Right cardiac atrium (tissue), 5 donors: ENCODE data around the gene MND1. TPM values are rescaled to one million over a fixed set of nuclear protein-coding genes. Genes with fewer than 3 reads are reported as not detected.
"Not testable (repeated sequence)": the region's sequence is repeated elsewhere in the genome, so short reads cannot be mapped to it uniquely, and the experiment has no call there.

Experiments used
- ATAC-seq, 2 donors: fragments of 200-7000 bp; cut with Tn5 transposase; one replicate each; pipeline versions ENCODE4 v1.8.0 to v1.9.1; 2020; ENCODE audit warnings: moderate library complexity in 2 of 2, mild to moderate bottlenecking in 1 of 2
- DNase-seq, 3 donors: peaks; one replicate each; pipeline ENCODE4 v3.0.0-alpha.2; 2020
- H3K27ac ChIP-seq: one replicate; pipeline ENCODE4 v1.5.1; 2013; ENCODE audit warnings: mild to moderate bottlenecking, low read length, control low read depth, moderate library complexity
- H3K27me3 ChIP-seq: one replicate; pipeline ENCODE4 v1.6.1; 2013; ENCODE audit not compliant: control insufficient read depth, insufficient read depth
- H3K4me1 ChIP-seq: one replicate; pipeline ENCODE4 v1.6.1; 2013; ENCODE audit warnings: low read length; ENCODE audit not compliant: control insufficient read depth, insufficient read depth
- H3K4me3 ChIP-seq: one replicate; pipeline ENCODE4 v1.5.1; 2013; ENCODE audit warnings: low read length, control low read depth
- H3K9me3 ChIP-seq: one replicate; pipeline ENCODE4 v1.6.1; 2013; ENCODE audit warnings: low read length; ENCODE audit not compliant: control insufficient read depth
- WGBS: extraction: QIAGEN DNeasy Blood & Tissue Kit; methylation state at CpG from one replicate; pipeline ENCODE4 v1.1.7; 2013; 5-methylcytosine and 5-hydroxymethylcytosine counted together
- intact Hi-C, 4 donors: fragments of 100-400 bp; cut with DNase I; formaldehyde crosslinking; loops; one replicate each; pipeline versions ENCODE4 v1.11.0 to v1.14.0; 2022 to 2023
- polyA plus RNA-seq: library from polyadenylated mRNA; stranded (reverse); fragments of 200-250 nt; gene quantifications from one replicate; pipeline ENCODE4 v1.2.3, GENCODE V29; 2013
- total RNA-seq, 4 donors: library from RNA; stranded (reverse); fragmentation: NEBNext Ultra II Directional; extraction: Animal tissue kit (Norgen Biotek cat#: 25700); gene quantifications; one replicate each; pipeline ENCODE4 v1.2.1, GENCODE V29; 2021
- donor health status: healthy with polysubstance abuse.
- donor health status: DM: no; HTN: yes; CAD: no.
- donor health status: DM: no; HTN: no; CAD: no.
- donor health status: DM: no; HTN: yes; CAD: no; lungs with severe emphysema.
- donor health status: DM: yes; HTN: yes; CAD: no.

Gene MND1
- total and polyA plus RNA-seq, 5 donors: 0.20 to 0.54 (median 0.41) TPM; not detected in 2

DNA sequence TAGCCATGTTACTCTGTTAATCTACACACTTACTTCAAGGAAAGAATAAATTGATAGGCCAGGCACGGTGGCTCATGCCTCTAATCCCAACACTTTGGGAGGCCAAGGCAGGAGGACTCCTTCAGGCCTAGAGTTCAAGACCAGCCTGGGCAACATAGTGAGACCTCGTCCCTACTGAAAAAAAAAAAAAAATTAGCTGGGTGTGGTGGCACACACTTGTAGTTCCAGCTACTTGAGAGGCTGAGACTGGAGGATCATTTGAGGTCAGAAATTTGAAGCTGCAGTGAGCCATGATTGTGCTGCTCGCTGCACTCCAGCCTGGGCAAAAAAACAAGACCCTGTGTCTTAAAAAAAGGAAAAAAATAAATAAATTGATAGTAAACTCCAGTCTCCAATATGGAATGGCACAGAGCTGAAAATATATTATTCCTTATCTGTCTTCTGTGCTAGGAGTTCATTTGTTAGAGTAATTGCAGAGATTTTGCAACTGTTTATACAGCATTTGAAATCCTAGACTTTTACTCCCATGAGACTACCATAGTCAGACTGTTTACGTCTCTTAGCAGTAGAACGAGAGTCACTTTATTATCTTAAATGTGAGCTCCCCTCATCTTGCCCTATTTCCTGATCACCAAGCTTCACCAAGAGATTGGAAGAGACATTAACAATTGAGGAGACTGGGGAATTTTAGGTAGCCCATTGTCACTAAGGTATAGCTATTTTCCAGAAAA, 102.9 kb downstream of the MND1 start:
- 71% methylated on average over 5 of the region's 5 CpGs for WGBS
- intact Hi-C loops: no loop called here
- ATAC-seq (peak; percentile 58 to 60), DNase-seq (no peak)
- Histone ChIP-seq H3K4me1 (no peaks in the 10 kb centered on the region), H3K27me3 (no peaks in the 10 kb centered on the region), H3K9me3 (no peaks in the 10 kb centered on the region), H3K27ac (no peak overlapping the region), H3K4me3 (no peak overlapping the region)

DNA sequence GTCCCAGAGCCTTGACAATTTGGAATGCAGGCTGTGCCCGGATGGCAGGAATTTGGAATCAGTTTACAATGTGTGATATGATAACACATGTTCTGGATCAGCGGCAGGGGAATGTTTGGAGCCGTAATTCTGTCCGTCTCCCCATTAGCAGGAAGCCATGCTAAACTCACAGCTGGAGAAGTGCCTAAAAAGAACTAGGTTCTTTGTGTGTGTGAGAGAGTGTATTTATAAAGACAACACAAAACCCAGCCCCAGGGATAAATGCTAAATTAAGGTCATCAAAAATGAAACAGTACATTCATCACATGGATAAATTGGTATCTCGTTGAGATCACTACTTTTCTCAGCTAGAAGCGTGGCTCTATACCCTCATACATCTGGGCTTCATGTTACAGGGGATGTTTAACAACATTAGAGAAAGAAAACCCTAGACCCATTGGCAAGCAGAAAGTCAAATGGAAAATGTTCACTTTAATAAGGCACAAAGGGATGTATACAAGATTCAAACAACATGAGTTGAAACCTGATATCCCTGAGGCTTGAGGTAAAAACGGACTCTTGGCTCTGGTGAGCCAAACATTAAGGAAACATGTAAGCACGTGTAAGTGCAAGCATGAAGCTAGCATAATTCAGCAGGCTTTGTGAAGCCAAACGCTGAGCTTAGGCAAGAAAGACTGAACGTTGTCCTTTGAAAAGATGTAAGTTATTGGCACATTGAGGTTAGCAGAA, 103.7 kb downstream of the MND1 start:
- ATAC-seq: no peak
- Histone ChIP-seq H3K4me1 (no peaks in the 10 kb centered on the region), H3K27me3 (no peaks in the 10 kb centered on the region), H3K9me3 (no peaks in the 10 kb centered on the region), H3K27ac (peak overlapping the region; percentile 32), H3K4me3 (peak overlapping the region; percentile 25)
- 29% methylated on average over 10 of the region's 10 CpGs for WGBS
- intact Hi-C loops: no loop called here
- DNase-seq: no peak

DNA sequence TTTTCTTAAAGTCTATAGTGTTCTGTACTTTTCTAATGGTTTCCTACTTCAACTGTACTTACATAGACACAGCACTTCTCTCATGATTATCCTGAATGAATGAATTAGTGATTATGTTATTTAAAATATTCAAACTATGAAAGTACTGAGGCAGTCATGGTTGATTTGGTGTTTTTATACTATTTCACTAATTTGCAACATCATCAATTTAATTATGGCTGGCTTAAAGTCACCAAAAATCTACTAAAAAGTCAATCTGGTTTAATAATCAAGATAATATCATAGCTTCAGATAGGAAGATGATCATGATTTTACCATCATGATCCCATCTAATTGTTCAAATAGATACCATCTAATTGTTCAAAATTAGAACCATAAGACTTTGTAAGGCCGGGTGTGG, 104.8 kb downstream of the MND1 start:
- H3K9me3 ChIP-seq: no peaks in the 10 kb centered on the region
- DNase-seq (no peak), ATAC-seq (no peak)
- 97% methylated on average over 1 of the region's 1 CpG for WGBS
- H3K27me3 ChIP-seq: no peaks in the 10 kb centered on the region
- no peak overlapping the region for H3K27ac ChIP-seq
- H3K4me3 ChIP-seq: no peak overlapping the region
- no peaks in the 10 kb centered on the region for H3K4me1 ChIP-seq
- intact Hi-C loops: no loop called here

DNA sequence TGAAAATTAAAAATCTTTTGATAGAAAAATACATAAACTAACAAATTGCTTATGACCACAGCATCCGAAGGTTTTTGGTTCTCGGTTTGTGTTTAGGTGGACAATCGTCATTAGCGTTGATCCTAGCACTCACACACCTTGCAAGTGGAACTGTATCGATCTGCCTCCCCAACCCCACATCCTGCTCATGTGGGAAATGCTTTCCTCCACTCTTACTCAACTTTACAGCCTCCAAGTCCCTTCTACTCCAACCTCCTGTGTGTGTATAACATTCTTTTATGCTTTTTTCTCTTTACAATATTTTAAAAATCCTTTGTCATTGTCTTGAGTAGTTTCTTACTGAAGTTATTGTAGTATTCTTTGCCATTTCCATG, 106.0 kb downstream of the MND1 start:
- DNase-seq (no peak), ATAC-seq (no peak)
- no peaks in the 10 kb centered on the region for H3K9me3 ChIP-seq
- H3K4me3 ChIP-seq: no peak overlapping the region
- WGBS: 78% methylated on average over 5 of the region's 5 CpGs
- no peaks in the 10 kb centered on the region for H3K27me3 ChIP-seq
- H3K27ac ChIP-seq: no peak overlapping the region
- no peaks in the 10 kb centered on the region for H3K4me1 ChIP-seq
- intact Hi-C loops: loop anchor here in 1 of 4 donors (10.0 kb wide), 1 partner anchor 106 kb away; the partner anchor contains the start of gene MND1

DNA sequence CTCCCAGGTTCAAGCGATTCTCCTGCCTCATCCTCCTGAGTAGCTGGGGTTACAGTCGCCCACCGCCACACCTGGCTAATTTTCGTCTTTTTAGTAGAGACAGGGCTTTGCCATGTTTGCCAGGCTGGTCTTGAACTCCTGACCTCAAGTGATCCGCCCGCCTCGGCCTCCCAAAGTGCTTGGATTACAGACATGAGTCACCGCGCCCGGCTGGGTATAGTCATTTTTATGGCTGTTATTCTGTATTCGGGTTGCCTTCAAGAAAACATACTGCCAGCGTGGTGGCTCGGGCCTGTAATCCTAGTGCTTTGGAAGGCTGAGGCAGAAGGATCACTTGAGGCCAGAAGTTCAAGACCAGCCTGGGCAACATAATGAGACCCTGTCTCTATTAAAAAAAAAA, 106.7 kb downstream of the MND1 start:
- not testable (repeated sequence) for DNase-seq, H3K4me3 ChIP-seq, H3K27me3 ChIP-seq, H3K4me1 ChIP-seq, H3K9me3 ChIP-seq, H3K27ac ChIP-seq, ATAC-seq
- 98% methylated on average over 13 of the region's 13 CpGs for WGBS
- intact Hi-C loops: loop anchor here in 1 of 4 donors (10.0 kb wide), 1 partner anchor 106 kb away; the partner anchor contains the start of gene MND1

DNA sequence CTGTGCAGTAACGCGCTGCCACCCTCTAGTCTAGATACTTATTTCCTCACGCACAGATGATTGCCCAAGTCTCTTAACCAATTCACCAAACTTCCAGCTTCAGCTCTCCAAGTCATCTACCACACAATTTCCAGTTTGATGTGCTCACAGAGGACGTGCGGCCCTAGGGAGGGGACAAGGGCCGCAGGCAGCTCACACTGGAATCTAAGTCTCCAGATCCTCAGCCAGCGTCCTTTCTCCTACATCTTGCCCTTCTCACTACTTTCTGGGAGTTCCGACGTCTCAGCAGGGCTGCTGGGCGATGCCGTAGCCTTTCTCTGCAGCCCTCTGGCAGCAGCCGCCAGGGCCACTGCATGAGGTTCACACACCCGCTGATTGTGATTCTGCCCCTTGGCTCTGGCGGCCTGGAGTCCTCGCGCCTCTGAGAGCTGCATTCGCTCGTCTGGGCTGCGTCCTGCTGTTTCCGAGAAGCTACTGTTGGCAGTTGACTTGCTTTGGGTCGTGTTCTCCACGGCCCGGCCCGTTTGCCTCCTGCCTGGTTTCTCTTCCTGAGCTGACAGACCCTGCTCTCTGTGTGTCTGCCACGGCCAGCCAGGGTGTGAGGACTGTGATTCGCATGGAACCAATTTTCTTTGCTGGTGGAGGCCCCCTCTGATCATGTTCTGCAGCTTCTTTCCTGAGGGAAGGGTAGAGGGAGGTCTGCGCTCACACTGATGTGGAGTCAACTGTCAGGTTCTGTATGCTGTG, 107.6 kb downstream of the MND1 start:
- intact Hi-C loops: loop anchor here in 1 of 4 donors (10.0 kb wide), 1 partner anchor 107 kb away; the partner anchor contains the start of gene MND1
- Histone ChIP-seq H3K27me3 (no peaks in the 10 kb centered on the region), H3K4me1 (no peaks in the 10 kb centered on the region), H3K9me3 (no peaks in the 10 kb centered on the region), H3K27ac (no peak overlapping the region), H3K4me3 (no peak overlapping the region)
- ATAC-seq (peak; percentile 74 to 75), DNase-seq (peak; percentile 46 to 85 (median 79))
- WGBS: 75% methylated on average over 27 of the region's 27 CpGs

DNA sequence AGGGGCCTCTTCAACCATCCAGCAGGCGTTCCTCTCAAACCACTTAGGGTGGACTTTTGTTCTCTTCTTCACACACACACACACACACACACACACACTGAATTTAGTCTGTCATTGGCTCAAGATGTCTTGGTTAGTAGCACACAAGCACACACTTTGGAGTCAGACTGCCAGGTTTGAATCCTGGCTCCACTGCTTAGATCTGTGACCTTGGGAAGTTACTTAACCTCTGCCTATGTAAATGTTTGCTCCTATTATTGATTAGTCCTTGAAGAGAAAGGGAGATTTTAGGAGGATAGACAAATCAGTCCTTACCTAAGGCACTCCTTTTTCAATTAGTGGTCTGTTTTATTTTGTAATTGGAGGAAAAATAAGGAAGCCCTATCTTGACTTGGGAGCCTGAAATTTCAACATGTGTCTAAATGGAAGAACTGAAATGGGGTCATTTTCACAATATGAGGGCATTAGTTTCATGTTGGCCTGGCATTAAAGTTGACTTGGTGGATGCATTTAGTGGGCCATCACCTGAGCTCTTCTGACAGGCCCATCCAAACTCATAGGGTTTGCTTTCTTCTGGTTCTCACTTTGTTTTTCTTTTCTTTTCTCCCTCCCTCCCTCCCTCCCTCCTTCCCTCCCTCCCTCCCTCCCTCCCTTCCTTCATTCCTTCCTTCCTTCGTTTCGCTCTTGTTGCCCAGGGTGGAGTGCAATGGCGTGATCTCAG, 108.3 kb downstream of the MND1 start:
- ATAC-seq (no peak), DNase-seq (no peak)
- no peak overlapping the region for H3K27ac ChIP-seq
- no peaks in the 10 kb centered on the region for H3K9me3 ChIP-seq
- no peaks in the 10 kb centered on the region for H3K4me1 ChIP-seq
- WGBS: 80% methylated on average over 4 of the region's 4 CpGs
- intact Hi-C loops: loop anchor here in 1 of 4 donors (10.0 kb wide), 1 partner anchor 108 kb away; the partner anchor contains the start of gene MND1
- H3K4me3 ChIP-seq: no peak overlapping the region
- no peaks in the 10 kb centered on the region for H3K27me3 ChIP-seq

DNA sequence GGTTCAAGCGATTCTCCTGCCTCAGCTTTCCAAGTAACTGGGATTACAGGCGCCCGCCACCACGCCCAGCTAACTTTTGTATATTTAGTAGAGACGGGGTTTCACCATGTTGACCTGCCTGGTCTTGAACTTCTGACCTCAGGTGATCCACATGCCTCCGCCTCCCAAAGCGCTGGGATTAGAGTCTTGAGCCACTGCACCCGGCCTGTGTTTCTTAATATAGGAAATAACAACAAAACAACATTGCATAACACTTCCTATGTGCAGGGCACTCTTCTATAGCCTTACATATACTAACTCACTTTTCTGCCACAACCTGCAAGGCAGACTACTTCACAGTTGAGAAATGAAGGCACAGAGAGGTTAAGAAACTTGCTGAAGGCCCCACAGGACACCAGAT, 108.9 kb downstream of the MND1 start:
- Histone ChIP-seq H3K4me1 (no peaks in the 10 kb centered on the region), H3K27me3 (no peaks in the 10 kb centered on the region), H3K27ac (no peak overlapping the region), H3K9me3 (no peaks in the 10 kb centered on the region), H3K4me3 (no peak overlapping the region)
- DNase-seq: no peak
- intact Hi-C loops: loop anchor here in 1 of 4 donors (10.0 kb wide), 1 partner anchor 109 kb away; the partner anchor contains the start of gene MND1
- WGBS: 95% methylated on average over 8 of the region's 8 CpGs
- ATAC-seq: no peak

DNA sequence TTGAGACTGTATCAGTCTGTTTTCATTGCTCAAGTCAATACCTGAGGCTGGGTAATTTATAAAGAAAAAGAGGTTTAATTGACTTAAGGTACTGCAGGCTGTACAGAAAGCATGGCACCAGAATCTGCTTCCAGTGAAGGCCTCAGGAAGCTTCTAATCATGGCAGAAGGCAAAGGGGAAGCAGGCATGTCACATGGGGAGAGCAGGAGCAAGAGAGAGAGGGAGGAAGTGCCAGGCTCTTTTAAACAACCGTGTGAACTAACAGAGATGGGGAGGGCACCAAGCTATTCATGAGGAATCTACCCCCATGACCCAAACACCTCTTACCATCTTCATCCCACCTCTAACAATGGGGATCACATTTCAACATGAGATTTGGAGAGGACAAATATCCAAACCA, 114.5 kb downstream of the MND1 start:
- no peaks in the 10 kb centered on the region for H3K27me3 ChIP-seq
- intact Hi-C loops: loop anchor here in 1 of 4 donors (10.0 kb wide), 1 partner anchor 114 kb away; the partner anchor contains the start of gene MND1

DNA sequence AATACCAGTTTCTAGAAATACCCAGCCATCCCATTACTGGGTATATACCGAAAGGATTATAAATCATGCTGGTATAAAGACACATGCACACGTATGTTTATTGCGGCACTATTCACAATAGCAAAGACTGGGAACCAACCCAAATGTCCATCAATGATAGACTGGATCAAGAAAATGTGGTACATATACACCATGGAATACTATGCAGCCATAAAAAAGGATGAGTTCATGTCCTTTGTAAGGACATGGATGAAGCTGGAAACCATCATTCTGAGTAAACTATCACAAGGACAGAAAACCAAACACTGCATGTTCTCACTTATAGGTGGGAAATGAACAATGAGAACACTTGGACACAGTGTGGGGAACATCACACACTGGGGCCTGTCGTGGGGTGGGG, 117.1 kb downstream of the MND1 start:
- intact Hi-C loops: loop anchor here (10.0 kb wide), 2 partner anchors 113 to 117 kb away; partner anchors contain the start of gene MND1 (in 1 of the 4)
- not testable (repeated sequence) for H3K4me1 ChIP-seq, H3K27me3 ChIP-seq, H3K27ac ChIP-seq, H3K9me3 ChIP-seq, ATAC-seq, H3K4me3 ChIP-seq, DNase-seq
- 96% methylated on average over 4 of the region's 4 CpGs for WGBS

More for the DNA sequence above, 114.5 kb downstream of the MND1 start:
- H3K27ac ChIP-seq: no peak overlapping the region
- no peak for ATAC-seq
- H3K9me3 ChIP-seq: no peaks in the 10 kb centered on the region
- H3K4me3 ChIP-seq: no peak overlapping the region
- WGBS: 35% methylated on average over 1 of the region's 1 CpG
- H3K4me1 ChIP-seq: no peaks in the 10 kb centered on the region
- no peak for DNase-seq
